HCT116 (cell line): ENCODE measurements around the gene HTR7. TPM values are rescaled to one million over a fixed set of nuclear protein-coding genes. Genes with fewer than 3 reads are reported as not detected.
"Not testable (repeated sequence)": the region's sequence is repeated elsewhere in the genome, so short reads cannot be mapped to it uniquely, and the experiment has no call there.

Experiments
- ATAC-seq: fragments of 200-7000 bp; cut with Tn5 transposase; 2 replicates; pipeline ENCODE4 v1.9.1; 2020; ENCODE audit warnings: mild to moderate bottlenecking, moderate library complexity
- BruUV-seq: library from RNA; stranded (reverse); fragments of 400-500 nt; replicated peaks from 2 replicates; lab custom pipeline; 2021; lab: Mats Ljungman, UMichigan
- CTCF ChIA-PET: fragments of 300-600 bp; sonication (Branson Sonifier 250); formaldehyde crosslinking; loops from one replicate; lab custom pipeline; 2021; ENCODE audit warnings: antibody characterized with exemption; lab: Charles Lee
- POLR2A ChIA-PET: fragments of 300-600, 350-600 bp; sonication (Branson Sonifier 250); formaldehyde crosslinking; loops from one replicate; lab custom pipeline; 2021; ENCODE audit warnings: antibody characterized with exemption; lab: Charles Lee
- RAD21 ChIA-PET, 2 experiments: fragments of 300-600 bp; sonication (Branson Sonifier 250); formaldehyde crosslinking; loops; one replicate each; lab custom pipeline; 2023; ENCODE audit warnings: low total read pairs in 2 of 2; ENCODE audit not compliant: uncharacterized antibody in 2 of 2, unreplicated experiment in 2 of 2, low non-redundant PET in 1 of 2; lab: Charles Lee
- DNase-seq: peaks from one replicate; pipeline ENCODE4 v3.0.0-alpha.2; 2010; ENCODE audit warnings: low read depth, low spot score
- H2AFZ ChIP-seq: fragments of 200-600 bp; shearing (Covaris generic), sonication (generic); 2 replicates; pipeline ENCODE4 v1.6.1; 2017; ENCODE audit warnings: low read depth, mixed run types, mixed read lengths, antibody characterized with exemption, low read length; ENCODE audit not compliant: poor library complexity, severe bottlenecking
- H3K27ac ChIP-seq: 2 replicates; pipeline ENCODE4 v1.5.1; 2012; ENCODE audit warnings: low read depth, low read length
- H3K27me3 ChIP-seq: fragments of 200-600 bp; sonication (generic); 2 replicates; pipeline ENCODE4 v1.6.1; 2016; ENCODE audit warnings: mixed run types, low read length, mixed read lengths; ENCODE audit not compliant: insufficient read depth
- H3K36me3 ChIP-seq, 2 experiments: fragments of 200-500 bp in 1 of 2; fragments of 200-600 bp in 1 of 2; sonication (Bioruptor generic) in 1 of 2; sonication (generic) in 1 of 2; 2 replicates each; pipeline versions ENCODE4 v1.5.1 to v1.6.1; 2014 to 2016; ENCODE audit warnings: low read length in 2 of 2, inconsistent platforms in 1 of 2, mixed read lengths in 1 of 2, mixed run types in 1 of 2; ENCODE audit not compliant: insufficient read depth in 2 of 2, control insufficient read depth in 1 of 2
- H3K4me1 ChIP-seq, 2 experiments: fragments of 200-600 bp in 1 of 2; sonication (generic) in 1 of 2; 2 replicates each; pipeline versions ENCODE4 v1.5.1 to v1.6.1; 2012 to 2017; ENCODE audit warnings: low read length in 2 of 2, inconsistent platforms in 1 of 2, mild to moderate bottlenecking in 1 of 2, mixed read lengths in 1 of 2, mixed run types in 1 of 2, moderate library complexity in 1 of 2; ENCODE audit not compliant: insufficient read depth in 2 of 2, control insufficient read depth in 1 of 2
- H3K4me2 ChIP-seq: fragments of 200-600 bp; sonication (generic); 2 replicates; pipeline ENCODE4 v1.6.1; 2017; ENCODE audit warnings: mixed run types, low read length, mixed read lengths
- H3K4me3 ChIP-seq, 2 experiments: fragments of 200-600 bp in 1 of 2; sonication (generic) in 1 of 2; replicated peaks in 1 of 2; 2 replicates each; pipeline ENCODE4 v1.5.1; 2011 to 2016; ENCODE audit warnings: low read length in 2 of 2, control low read depth in 1 of 2, low read depth in 1 of 2, mild to moderate bottlenecking in 1 of 2, mixed read lengths in 1 of 2, mixed run types in 1 of 2
- H3K79me2 ChIP-seq: fragments of 200-600 bp; sonication (generic); 2 replicates; pipeline ENCODE4 v1.6.1; 2017; ENCODE audit warnings: mild to moderate bottlenecking, mixed run types, low read length, moderate library complexity, mixed read lengths; ENCODE audit not compliant: insufficient read depth
- H3K9ac ChIP-seq: fragments of 200-600 bp; sonication (generic); 2 replicates; pipeline ENCODE4 v1.6.1; 2016; ENCODE audit warnings: low read length, mixed read lengths
- H3K9me2 ChIP-seq: fragments of 200-600 bp; sonication (generic), shearing (Covaris generic); 2 replicates; pipeline ENCODE4 v1.6.1; 2017; ENCODE audit warnings: mixed run types, mild to moderate bottlenecking, moderate library complexity; ENCODE audit not compliant: insufficient read depth
- H3K9me3 ChIP-seq, 2 experiments: fragments of 200-500 bp in 1 of 2; fragments of 200-600 bp in 1 of 2; sonication (Bioruptor generic) in 1 of 2; sonication (generic) in 1 of 2; 2 replicates each; pipeline ENCODE4 v1.6.1; 2014 to 2017; ENCODE audit warnings: low read length in 2 of 2, mixed read lengths in 2 of 2, inconsistent platforms in 1 of 2, low read depth in 1 of 2, mild to moderate bottlenecking in 1 of 2, mixed run types in 1 of 2, moderate library complexity in 1 of 2; ENCODE audit not compliant: control insufficient read depth in 1 of 2, insufficient read depth in 1 of 2
- H4K20me1 ChIP-seq: fragments of 200-600 bp; sonication (generic), shearing (Covaris generic); 2 replicates; pipeline ENCODE4 v1.6.1; 2017; ENCODE audit warnings: mixed run types, mild to moderate bottlenecking, moderate library complexity; ENCODE audit not compliant: insufficient read depth
- CBX3 ChIP-seq: IDR thresholded peaks from 2 replicates; pipeline ENCODE4 v1.6.1; 2012; ENCODE audit warnings: low read depth
- ELF1 ChIP-seq: IDR thresholded peaks from 2 replicates; pipeline ENCODE4 v1.6.1; 2012; ENCODE audit warnings: low read depth, borderline replicate concordance
- EZH2phosphoT487 ChIP-seq: fragments of 200-600 bp; IDR thresholded peaks from 2 replicates; pipeline ENCODE4 v1.6.1; 2018; ENCODE audit warnings: antibody characterized with exemption, borderline replicate concordance
- FOSL1 ChIP-seq: IDR thresholded peaks from 2 replicates; pipeline ENCODE4 v1.6.1; 2012; ENCODE audit warnings: low read depth
- intact Hi-C: fragments of 100-400 bp; cut with micrococcal nuclease; formaldehyde crosslinking; loops from 2 replicates; pipeline ENCODE4 v1.10.0; 2022
- total RNA-seq: library from RNA; stranded (reverse); gene quantifications from one replicate; pipeline ENCODE4 v1.2.1, GENCODE V29; 2021; ENCODE audit not compliant: unreplicated experiment
- TF ChIP-seq, protein P1 (sequence below): IDR thresholded peaks from 2 replicates; pipeline ENCODE4 v1.6.1; 2012

HTR7 gene
- total RNA-seq, 1 experiment from 2014 or later, result 32.2 TPM

DNA sequence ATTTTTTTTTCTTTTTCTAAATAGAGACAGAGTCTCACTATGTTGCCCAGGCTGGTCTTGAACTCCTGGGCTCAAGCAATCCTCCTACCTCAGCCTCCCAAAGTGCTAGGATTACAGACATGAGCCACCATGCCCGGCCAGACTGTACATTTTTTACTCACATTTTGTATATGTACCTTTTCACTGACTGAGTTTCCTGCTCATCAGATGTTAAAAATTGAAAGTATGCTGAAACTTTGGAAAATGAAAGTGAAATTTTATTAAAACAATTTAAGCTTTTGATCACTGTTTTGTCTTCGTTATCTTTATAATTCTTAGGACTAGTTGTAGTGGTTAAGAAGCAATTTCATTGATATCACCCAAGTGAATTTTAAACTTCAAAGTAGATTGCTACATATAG is 39.1 kb upstream of the HTR7 start:
- H3K4me3 ChIP-seq, H3K9me3 ChIP-seq, H3K27me3 ChIP-seq, POLR2A ChIA-PET, ATAC-seq, intact Hi-C loops, H3K4me2 ChIP-seq, H3K9me2 ChIP-seq, H3K27ac ChIP-seq, DNase-seq, H3K79me2 ChIP-seq, BruUV-seq, H3K4me1 ChIP-seq, RAD21 ChIA-PET, H4K20me1 ChIP-seq, H2AFZ ChIP-seq, H3K9ac ChIP-seq: not testable (repeated sequence)
- CTCF ChIA-PET, result interaction anchor here (1.0 kb wide), 1 partner anchor 17 kb away, joined by 3 read pairs; no protein-coding TSS in a partner anchor
- H3K36me3 ChIP-seq, result peaks cover 22 to 30% of the 10 kb centered on the region in 2 experiments

DNA sequence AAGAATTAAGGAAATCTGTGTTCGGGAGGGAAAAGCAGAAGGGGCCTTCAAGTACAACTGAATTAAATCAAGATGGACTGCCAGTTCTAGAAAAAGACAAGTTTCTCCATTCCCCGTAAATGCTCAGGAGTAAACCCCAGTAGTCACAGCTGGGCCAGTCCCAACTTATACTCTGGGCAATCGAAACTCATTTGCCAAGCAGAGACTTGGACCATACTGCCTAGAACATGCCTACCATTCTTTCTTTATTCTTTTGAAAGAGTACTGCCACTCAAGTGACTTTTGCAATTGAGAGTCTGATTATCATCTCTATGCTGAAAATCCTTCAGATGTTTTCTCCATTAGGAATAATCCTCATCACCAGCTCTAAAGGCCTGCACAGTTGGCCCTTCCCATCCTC is 35.4 kb upstream of the HTR7 start:
- Histone ChIP-seq H2AFZ (no peak overlapping the region), H3K9ac (no peak overlapping the region), H3K4me2 (no peak overlapping the region), H3K36me3 (peaks cover 35 to 43% of the 10 kb centered on the region in 2 experiments), H3K4me3 (no peak overlapping the region), H4K20me1 (no peaks in the 10 kb centered on the region), H3K27ac (no peak overlapping the region), H3K9me3 (no peaks in the 10 kb centered on the region), H3K9me2 (no peaks in the 10 kb centered on the region), H3K27me3 (no peaks in the 10 kb centered on the region), H3K79me2 (no peaks in the 10 kb centered on the region), H3K4me1 (no peaks in the 10 kb centered on the region)
- ChIA-PET CTCF (no interaction called here), RAD21 (no interaction called here), POLR2A (no interaction called here)
- intact Hi-C loops, result no loop called here
- DNase-seq (no peak), ATAC-seq (no peak)
- TF ChIP-seq, protein P1, sequence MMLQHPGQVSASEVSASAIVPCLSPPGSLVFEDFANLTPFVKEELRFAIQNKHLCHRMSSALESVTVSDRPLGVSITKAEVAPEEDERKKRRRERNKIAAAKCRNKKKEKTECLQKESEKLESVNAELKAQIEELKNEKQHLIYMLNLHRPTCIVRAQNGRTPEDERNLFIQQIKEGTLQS, result no peak
- no peak for TF ChIP-seq EZH2phosphoT487
- no peak for TF ChIP-seq ELF1
- no peak for TF ChIP-seq FOSL1
- TF ChIP-seq CBX3, result no peak
- BruUV-seq, result no TSS peak
